CD4-positive, alpha-beta T cell (primary cell): ENCODE data around the gene BIN2. TPM values are rescaled to one million over a fixed set of nuclear protein-coding genes. Genes with fewer than 3 reads are reported as not detected.

Source experiments
- ATAC-seq: fragments of 200-7000 bp; cut with Tn5 transposase; one replicate; pipeline ENCODE4 v1.10.0; 2022; ENCODE audit warnings: mild to moderate bottlenecking; ENCODE audit not compliant: poor library complexity
- CTCF ChIA-PET: fragments of 350-600 bp; sonication (Branson Sonifier 250); formaldehyde crosslinking; loops from one replicate; lab custom pipeline; 2021; ENCODE audit warnings: antibody characterized with exemption, inconsistent platforms; lab: Charles Lee
- POLR2A ChIA-PET: fragments of 350-600 bp; sonication (Branson Sonifier 250); formaldehyde crosslinking; loops from one replicate; lab custom pipeline; 2021; ENCODE audit warnings: antibody characterized with exemption, inconsistent platforms; lab: Charles Lee
- DNase-seq, 14 experiments: peaks; one replicate each; pipeline ENCODE4 v3.0.0-alpha.2; 2013 to 2020; ENCODE audit warnings: mixed read lengths in 2 of 14
- H3K27ac ChIP-seq, 2 donors: one replicate each; pipeline versions ENCODE4 v1.5.1 to v1.7.0; 2013; ENCODE audit warnings: low read length in 2 of 2, low read depth in 1 of 2, mild to moderate bottlenecking in 1 of 2
- H3K27me3 ChIP-seq, 2 experiments: 1 replicate in 1 of 2; 2 replicates in 1 of 2; pipeline versions ENCODE4 v1.6.1 to v1.7.0; 2013; ENCODE audit warnings: low read length in 2 of 2, control low read depth in 1 of 2, mild to moderate bottlenecking in 1 of 2, moderate library complexity in 1 of 2; ENCODE audit not compliant: insufficient read depth in 2 of 2, control insufficient read depth in 1 of 2
- H3K36me3 ChIP-seq: one replicate; pipeline ENCODE4 v1.6.1; 2013; ENCODE audit warnings: low read length, control low read depth; ENCODE audit not compliant: insufficient read depth
- H3K4me1 ChIP-seq: one replicate; pipeline ENCODE4 v1.6.1; 2013; ENCODE audit warnings: low read length, control low read depth; ENCODE audit not compliant: insufficient read depth
- H3K4me3 ChIP-seq: one replicate; pipeline ENCODE4 v1.5.1; 2013; ENCODE audit warnings: mild to moderate bottlenecking, low read length, moderate library complexity
- H3K9me3 ChIP-seq, 2 experiments: 1 replicate in 1 of 2; 2 replicates in 1 of 2; pipeline versions ENCODE4 v1.6.1 to v1.7.0; 2013; ENCODE audit warnings: low read length in 2 of 2, mild to moderate bottlenecking in 2 of 2, control low read depth in 1 of 2, moderate library complexity in 1 of 2; ENCODE audit not compliant: control insufficient read depth in 1 of 2, insufficient read depth in 1 of 2
- H3K27ac Mint-ChIP-seq: one replicate; pipeline ENCODE4 v1.8.0; 2020; ENCODE audit warnings: mixed read lengths
- H3K27me3 Mint-ChIP-seq: one replicate; pipeline ENCODE4 v1.8.0; 2021; ENCODE audit warnings: mixed read lengths
- H3K36me3 Mint-ChIP-seq: one replicate; pipeline ENCODE4 v1.8.0; 2021; ENCODE audit warnings: low read depth, mixed read lengths
- H3K4me1 Mint-ChIP-seq: one replicate; pipeline ENCODE4 v1.8.0; 2021; ENCODE audit warnings: low read depth, mixed read lengths
- H3K4me3 Mint-ChIP-seq: one replicate; pipeline ENCODE4 v1.8.0; 2020; ENCODE audit warnings: mild to moderate bottlenecking, mixed read lengths
- H3K9me3 Mint-ChIP-seq: one replicate; pipeline ENCODE4 v1.8.0; 2020; ENCODE audit warnings: mixed read lengths
- intact Hi-C, 2 experiments: fragments of 100-400 bp; cut with DNase I in 1 of 2; cut with micrococcal nuclease in 1 of 2; formaldehyde crosslinking; loops; one replicate each; pipeline versions ENCODE4 v1.15.1 to v1.9.0; 2023 to 2025; cut with DNase I, micrococcal nuclease
- total RNA-seq, 174 experiments: library from RNA in 2 of 174; stranded (reverse) in 2 of 174; gene quantifications; one replicate each; pipeline ENCODE4 v1.2.3 and lab custom pipeline; 2021 to 2026
- TF ChIP-seq, protein P1 (sequence below): fragments of 200-600 bp; IDR thresholded peaks from one replicate; pipeline ENCODE4 v1.8.0; 2022; ENCODE audit warnings: antibody characterized with exemption, mild to moderate bottlenecking

BIN2 gene
- total RNA-seq, 2 experiments from 2014 or later = 127 to 138 TPM

DNA sequence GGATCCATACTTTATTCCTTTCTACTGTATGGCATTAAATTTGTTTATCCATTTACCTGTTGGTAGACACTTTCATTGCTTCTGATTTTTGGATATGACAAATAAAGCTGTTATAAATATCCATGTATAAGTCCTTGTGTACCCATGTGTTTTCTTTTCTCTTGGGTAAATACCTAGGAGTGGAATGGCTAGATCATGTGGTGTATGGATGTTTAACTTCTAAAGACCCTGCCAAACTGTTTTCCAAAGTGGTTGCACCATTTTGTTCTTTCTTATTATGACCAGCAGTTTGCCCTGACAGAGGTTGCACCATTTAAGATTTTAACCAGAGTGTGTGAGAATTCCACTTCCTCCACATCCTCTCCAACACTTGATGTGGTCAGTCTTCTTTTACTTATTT is 91.3 kb downstream of the BIN2 start:
- ATAC-seq (no peak), DNase-seq (no peak)
- Histone ChIP-seq H3K27ac (no peak overlapping the region), H3K4me1 (peaks cover under 1% of the 10 kb centered on the region), H3K36me3 (no peaks in the 10 kb centered on the region), H3K27me3 (no peaks in the 10 kb centered on the region), H3K9me3 (no peaks in the 10 kb centered on the region), H3K4me3 (no peak overlapping the region)
- Mint-ChIP-seq H3K9me3 (no peaks in the 10 kb centered on the region), H3K27ac (no peak overlapping the region), H3K4me1 (peaks cover 12% of the 10 kb centered on the region), H3K36me3 (no peaks in the 10 kb centered on the region), H3K4me3 (no peak overlapping the region), H3K27me3 (no peaks in the 10 kb centered on the region)
- TF ChIP-seq, protein P1, sequence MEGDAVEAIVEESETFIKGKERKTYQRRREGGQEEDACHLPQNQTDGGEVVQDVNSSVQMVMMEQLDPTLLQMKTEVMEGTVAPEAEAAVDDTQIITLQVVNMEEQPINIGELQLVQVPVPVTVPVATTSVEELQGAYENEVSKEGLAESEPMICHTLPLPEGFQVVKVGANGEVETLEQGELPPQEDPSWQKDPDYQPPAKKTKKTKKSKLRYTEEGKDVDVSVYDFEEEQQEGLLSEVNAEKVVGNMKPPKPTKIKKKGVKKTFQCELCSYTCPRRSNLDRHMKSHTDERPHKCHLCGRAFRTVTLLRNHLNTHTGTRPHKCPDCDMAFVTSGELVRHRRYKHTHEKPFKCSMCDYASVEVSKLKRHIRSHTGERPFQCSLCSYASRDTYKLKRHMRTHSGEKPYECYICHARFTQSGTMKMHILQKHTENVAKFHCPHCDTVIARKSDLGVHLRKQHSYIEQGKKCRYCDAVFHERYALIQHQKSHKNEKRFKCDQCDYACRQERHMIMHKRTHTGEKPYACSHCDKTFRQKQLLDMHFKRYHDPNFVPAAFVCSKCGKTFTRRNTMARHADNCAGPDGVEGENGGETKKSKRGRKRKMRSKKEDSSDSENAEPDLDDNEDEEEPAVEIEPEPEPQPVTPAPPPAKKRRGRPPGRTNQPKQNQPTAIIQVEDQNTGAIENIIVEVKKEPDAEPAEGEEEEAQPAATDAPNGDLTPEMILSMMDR = no peak
- CTCF ChIA-PET = no interaction called here
- POLR2A ChIA-PET = interaction anchor here (0.6 to 1.4 kb wide), 2 partner anchors 15 to 156 kb away, joined by 3 read pairs; no protein-coding TSS in a partner anchor
- intact Hi-C loops = no loop called here

Other genes starting within 250 kb of the BIN2 start
- gene CSRNP2, start 240.6 kb downstream of the BIN2 start, total RNA-seq = 10 to 100 TPM; 14.4 to 16.5 TPM
- 10 to 100 TPM in 1 of 2 experiments, 1 to 10 TPM in 1; 9.4 to 11.7 TPM for gene TFCP2, start 151.0 kb downstream of the BIN2 start, total RNA-seq
- gene POU6F1, start 106.1 kb downstream of the BIN2 start, total RNA-seq = 10 to 100 TPM; 31.7 to 36.8 TPM
- 100 to 1,000 TPM; 292 to 310 TPM for gene DAZAP2, start 85.3 kb downstream of the BIN2 start, total RNA-seq
- gene SMAGP, start 53.8 kb downstream of the BIN2 start, total RNA-seq = 1 to 10 TPM; 2.5 to 3.0 TPM
- gene CELA1, start 22.5 kb upstream of the BIN2 start, total RNA-seq = 1 to 10 TPM in 1 of 2 experiments, under 1 TPM in 1; 0.85 to 1.2 TPM
- gene GALNT6, start 67.2 kb upstream of the BIN2 start, total RNA-seq = 10 to 100 TPM; 10.2 to 13.7 TPM
- 1 to 10 TPM; 1.3 to 1.8 TPM for gene SLC4A8, start 100.7 kb upstream of the BIN2 start, total RNA-seq